NCI-H2196 treated with DMSO at 0.1 percent for 48 hours (cell line): ENCODE data around the gene KIAA0319L.
"Not testable (repeated sequence)": the region's sequence is repeated elsewhere in the genome, so short reads cannot be mapped to it uniquely, and the experiment has no call there.

Source experiments
- DNase-seq: peaks from one replicate; lab custom pipeline; 2025; ENCODE audit not compliant: unreplicated experiment; lab: John Stamatoyannopoulos, UW

The KIAA0319L gene

DNA sequence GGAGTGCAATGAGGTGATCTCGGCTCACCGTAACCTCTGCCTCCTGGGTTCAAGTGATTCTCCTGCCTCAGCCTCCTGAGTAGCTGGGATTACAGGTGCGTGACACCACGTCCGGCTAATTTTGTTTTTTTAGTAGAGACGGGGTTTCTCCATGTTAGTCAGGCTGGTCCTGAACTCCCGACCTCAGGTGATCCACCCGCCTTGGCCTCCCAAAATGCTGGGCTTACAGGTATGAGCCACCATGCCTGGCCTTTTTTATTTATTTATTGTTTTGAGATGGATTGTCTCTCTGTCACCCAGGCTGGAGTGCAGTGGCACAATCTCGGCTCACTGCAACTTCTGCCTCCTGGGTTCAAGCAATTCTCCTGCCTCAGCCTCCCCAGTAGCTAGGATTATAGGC lies 24.4 kb upstream of the KIAA0319L start:
- DNase-seq: not testable (repeated sequence)

DNA sequence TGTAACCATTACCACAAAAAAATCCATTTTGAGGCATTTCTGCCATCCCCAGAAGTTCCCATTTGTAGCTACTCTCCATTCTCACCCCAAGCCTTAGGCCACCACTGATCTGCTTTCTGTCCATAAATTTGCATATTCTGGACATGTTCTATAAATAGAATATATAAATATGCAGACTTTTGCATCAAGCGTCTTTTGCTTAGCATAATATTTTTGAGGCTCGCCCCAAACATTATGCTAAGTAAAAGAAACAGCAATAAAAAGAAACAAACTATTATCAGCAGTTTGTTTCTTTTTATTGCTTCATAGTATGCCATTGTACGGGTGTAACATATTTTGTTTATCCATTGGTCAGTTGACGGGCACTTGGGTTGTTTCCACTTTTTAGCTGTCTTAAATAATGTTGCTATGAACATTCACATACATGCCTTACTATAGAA lies 23.8 kb upstream of the KIAA0319L start:
- DNase-seq: no peak

DNA sequence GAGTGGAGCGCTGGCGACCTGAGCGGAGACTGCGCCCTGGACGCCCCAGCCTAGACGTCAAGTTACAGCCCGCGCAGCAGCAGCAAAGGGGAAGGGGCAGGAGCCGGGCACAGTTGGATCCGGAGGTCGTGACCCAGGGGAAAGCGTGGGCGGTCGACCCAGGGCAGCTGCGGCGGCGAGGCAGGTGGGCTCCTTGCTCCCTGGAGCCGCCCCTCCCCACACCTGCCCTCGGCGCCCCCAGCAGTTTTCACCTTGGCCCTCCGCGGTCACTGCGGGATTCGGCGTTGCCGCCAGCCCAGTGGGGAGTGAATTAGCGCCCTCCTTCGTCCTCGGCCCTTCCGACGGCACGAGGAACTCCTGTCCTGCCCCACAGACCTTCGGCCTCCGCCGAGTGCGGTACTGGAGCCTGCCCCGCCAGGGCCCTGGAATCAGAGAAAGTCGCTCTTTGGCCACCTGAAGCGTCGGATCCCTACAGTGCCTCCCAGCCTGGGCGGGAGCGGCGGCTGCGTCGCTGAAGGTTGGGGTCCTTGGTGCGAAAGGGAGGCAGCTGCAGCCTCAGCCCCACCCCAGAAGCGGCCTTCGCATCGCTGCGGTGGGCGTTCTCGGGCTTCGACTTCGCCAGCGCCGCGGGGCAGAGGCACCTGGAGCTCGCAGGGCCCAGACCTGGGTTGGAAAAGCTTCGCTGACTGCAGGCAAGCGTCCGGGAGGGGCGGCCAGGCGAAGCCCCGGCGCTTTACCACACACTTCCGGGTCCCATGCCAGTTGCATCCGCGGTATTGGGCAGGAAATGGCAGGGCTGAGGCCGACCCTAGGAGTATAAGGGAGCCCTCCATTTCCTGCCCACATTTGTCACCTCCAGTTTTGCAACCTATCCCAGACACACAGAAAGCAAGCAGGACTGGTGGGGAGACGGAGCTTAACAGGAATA lies 20.1 kb upstream of the KIAA0319L start:
- DNase-seq: no peak

DNA sequence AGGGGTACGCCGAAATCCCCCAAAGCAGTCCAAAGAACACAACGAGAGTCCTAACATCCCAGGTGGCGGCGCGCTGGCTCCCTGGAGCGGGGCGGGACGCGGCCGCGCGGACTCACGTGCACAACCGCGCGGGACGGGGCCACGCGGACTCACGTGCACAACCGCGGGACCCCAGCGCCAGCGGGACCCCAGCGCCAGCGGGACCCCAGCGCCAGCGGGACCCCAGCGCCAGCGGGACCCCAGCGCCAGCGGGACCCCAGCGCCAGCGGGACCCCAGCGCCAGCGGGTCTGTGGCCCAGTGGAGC lies 19.5 kb upstream of the KIAA0319L start:
- DNase-seq: not testable (repeated sequence)

DNA sequence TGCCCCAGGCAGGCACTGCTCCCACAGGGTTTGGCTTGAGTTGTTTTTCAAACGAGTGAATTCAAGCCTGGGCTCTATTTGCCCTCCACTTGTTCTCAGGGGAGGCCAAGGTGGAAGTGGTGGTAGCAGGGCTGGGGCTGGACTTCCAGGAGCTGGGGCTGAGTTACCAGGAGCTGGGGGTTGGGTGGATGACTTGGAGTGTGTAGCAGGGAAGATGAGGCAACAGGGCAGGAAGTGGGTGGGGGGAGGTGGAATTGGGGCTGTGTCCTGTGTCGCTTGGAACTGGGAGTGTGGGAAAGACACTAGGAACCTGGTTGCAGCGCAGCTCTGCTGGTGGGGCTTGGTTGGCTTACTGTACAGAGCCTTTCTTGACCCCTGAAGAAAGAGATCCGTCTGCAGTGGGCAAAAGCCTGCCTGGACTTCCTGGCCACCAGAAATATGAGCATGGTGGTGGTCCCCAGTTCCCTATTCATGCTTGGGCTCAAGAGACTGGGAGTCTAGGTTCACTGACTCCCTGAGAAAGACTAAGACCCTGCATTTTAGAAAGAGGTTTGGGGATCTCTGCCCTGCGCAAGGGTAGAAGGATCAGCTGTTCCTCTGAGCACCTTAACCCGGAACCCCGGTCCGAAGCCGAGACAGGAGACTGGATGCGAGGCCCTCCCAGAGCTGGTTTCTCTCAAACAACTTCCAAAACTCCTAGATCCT lies 19.0 kb upstream of the KIAA0319L start:
- no peak for DNase-seq

DNA sequence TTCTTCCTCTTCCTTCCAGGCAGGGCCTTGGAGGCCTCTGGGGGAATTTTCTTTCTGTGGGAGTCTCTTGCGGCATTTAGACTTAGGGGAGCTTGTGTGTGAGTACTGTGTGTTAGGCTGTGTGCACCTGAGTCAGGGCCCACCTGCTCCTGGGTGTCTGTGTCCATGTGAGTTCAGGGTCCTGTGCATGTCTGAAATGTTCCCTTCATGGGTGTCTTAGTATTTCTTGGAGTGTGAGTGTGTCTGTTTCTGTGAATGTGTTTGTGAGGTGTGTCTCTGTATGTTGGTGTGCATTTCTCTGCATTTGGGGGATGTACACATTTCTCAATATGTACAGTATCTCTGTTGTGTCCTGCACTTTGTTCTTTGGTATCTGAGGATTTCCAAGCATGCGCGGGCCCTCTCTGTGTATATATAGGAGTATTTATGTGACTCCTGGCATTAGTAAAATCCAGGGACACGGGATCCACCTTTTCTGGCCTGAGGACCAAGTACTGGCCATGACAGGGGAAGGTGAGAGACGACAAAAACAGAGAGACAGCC lies 18.3 kb upstream of the KIAA0319L start:
- no peak for DNase-seq

DNA sequence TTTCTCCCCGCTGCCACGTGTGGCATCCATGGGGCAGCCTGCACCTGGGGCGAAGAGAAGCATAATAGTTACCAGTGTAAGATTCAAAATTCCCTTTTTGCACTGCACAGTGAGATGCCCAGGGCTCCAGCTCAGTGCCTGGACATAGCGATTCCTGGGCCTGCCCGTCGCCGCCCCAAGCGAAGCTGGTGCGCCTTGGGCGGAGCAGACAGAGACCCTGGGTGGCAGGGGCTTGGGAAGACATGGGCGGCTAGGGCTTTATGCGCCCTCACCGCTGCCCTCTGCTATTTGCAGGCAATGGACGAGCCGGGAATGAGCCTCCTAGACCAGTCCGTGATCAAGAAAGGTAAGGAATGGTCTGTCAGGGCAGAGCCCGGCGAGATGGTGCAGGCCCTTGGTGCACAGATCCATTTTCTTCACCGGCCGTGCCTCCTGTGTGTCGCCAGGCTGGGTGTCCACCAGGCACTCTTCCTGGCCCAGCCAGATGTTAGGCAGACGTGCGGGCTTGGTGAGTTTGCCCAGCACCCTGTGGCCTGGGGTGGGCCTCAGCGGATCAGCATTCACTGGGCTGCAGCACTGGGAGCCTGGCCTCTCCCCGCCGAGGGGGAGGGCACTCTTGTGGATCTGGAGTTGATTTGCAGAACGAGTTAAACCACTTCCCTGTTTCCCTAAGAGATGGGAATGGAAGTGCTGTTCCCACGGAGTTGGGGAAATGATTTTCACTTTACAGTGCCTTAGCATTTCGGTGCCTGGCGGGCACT lies 17.6 kb upstream of the KIAA0319L start:
- no peak for DNase-seq

DNA sequence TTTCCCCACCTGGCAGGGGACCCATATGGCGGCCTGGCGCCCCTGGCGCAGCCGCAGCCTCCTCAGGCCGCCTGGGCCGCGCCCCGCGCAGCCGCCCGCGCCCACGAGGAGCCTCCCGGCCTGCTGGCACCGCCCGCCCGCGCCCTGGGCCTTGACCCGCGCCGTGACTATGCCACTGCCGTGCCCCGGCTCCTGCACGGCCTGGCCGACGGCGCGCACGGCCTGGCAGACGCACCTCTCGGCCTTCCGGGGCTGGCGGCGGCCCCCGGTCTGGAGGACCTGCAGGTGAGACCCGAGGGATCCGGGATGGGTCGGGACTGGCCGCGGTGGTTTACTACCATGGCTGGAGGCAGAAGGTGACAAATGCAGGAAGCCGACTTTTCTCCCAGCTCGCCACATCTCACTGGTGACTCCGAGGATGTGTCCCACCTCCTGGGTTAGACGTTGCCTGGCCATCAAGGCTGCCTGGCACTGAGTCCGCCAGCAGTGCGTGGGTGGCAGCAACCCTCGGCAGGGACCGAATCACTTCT lies 17.0 kb upstream of the KIAA0319L start:
- no peak for DNase-seq

DNA sequence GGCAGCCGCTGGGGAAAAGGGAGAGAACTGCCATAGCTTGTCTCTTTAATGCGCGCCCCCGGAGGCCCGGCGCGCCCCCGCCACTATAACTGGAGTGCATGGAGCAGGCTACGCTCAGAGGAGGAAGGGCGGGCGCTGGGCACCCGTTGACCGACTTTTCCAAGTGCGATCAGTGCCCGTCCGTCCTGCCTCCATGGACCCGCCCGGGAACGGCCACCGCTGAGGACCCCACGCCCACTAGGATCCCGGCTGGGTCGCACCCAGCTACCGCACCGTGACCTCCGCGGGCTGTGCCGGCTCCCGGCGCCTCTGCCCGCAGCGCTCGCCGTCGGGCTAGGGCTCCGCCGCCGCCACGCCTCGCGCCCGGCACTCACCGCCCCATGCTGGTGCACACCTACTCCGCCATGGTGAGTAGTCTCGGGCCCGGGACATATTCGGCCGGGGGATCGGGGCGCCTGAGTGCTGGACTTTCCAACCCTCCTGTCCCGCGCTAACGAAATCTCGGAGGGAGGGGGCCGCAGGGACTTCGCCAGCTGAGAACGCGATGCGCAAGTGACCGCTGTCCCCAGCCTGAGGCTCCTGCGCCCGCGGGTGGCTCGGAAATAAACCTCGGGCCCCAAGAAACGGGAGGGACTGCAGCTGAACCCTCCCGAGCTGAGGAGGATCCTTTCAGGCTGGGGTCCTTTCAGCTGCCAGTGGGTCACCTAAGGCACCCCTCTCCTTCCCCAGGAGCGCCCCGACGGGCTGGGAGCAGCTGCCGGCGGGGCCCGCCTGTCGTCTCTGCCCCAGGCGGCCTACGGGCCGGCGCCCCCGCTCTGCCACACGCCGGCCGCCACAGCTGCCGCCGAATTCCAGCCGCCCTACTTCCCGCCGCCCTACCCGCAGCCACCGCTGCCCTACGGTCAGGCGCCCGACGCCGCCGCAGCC lies 16.3 kb upstream of the KIAA0319L start, which contains the start of gene TFAP2E:
TFAP2E (plus strand) TSS at position 117 of the 927 bp plus-strand sequence; CDS start at position 381, 264 bp downstream.
- no peak for DNase-seq

DNA sequence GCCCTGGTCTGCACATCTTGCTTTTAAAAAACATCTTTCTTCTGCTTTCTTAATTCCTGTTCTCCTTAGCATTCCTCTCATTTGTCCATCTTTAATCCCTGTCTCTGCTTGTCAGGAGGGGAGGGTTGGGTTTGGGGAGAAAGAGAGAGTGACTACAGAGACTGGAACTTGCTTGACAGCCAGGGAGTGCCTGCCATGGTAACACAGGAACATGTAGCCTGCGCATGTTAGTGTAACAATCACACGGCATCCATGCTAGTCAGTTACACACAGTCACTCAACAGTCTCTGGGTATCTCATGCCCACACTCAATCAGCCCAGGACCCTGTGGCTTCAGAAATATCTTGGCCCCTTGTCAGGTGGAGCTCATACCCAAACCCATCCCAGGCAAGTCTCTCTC lies 15.1 kb upstream of the KIAA0319L start:
- no peak for DNase-seq

DNA sequence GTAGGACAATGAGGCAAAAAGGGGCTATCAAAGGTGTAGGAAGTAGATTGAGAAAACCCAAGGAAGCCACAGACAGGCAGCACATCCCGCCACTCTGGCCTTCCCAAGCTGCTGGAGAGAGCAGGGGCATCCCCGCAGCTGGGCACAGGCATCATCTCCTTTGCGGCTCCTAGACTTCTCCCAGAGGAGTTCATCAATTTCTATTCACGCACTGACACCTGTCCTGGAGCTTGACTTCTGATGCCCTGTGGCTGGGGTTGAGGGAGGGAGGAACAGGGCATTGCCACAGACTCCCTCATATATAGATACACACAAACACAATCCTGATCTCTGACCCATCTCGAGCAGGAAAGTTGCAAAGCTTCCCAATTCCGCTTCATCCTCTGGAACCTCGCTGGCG lies 14.1 kb upstream of the KIAA0319L start:
- DNase-seq: no peak

DNA sequence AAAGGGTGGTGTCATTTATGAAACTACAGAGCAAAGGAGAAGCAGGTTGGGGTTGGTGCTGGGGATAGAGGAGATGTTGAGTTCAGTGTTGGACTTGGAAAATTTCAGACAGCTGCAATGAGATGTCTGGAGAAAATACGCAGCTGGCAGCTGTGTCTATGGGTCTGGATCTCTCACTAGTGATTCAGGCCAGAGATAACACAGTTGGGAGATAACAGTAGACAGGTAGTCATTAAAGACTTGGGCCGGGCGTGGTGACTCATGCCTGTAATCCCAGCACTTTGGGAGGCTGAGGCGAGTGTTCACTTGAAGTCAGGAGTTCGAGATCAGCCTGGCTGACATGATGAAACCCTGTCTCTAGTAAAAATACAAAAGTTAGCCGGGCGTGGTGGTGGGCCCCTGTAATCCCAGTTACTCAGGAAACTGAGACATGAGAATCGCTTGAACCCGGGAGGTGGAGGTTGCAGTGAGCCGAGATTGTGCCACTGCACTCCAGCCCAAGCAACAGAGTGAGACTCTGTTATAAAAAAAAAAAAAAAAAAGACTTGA lies 13.5 kb upstream of the KIAA0319L start:
- no peak for DNase-seq

DNA sequence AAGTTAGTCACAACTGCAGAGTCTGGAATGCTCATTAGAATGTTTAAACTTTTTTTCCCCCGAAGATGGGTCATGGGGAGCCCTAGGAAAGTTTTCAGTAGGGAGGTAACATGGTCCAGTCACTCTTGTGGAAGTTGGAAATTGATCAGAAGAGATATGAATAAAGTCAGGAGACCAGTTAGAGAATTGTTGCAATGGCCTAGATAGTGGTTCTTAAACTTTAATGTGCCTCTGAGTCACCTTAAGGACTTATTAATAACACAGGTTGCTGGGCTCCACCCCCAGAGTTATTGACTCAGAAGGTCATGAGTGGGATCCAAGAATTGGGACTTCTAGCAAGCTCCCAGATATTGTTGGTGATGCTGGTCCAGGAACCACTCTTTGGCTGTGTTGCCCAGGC lies 12.7 kb upstream of the KIAA0319L start:
- DNase-seq: no peak

DNA sequence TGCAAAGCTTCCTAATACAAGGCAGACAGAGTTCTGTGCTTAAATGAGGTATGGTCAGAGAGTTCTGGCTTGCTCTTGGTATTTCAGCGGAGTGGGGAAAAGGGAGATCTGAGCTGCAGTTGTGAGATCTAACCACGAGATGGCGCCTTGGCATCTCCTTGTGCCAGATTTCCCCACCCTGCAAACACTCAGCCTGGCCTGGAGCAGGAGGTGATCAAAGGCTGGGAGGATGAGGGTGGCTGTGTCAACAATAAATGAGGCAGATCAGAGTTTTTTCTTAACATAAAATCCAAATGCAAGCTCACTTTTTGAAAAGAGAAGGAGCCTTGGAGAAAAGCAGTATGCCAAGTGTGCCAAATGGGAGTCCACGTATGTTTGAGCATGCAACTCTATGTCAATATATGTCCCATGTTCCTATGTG lies 11.8 kb upstream of the KIAA0319L start:
- peak; percentile 40 for DNase-seq

DNA sequence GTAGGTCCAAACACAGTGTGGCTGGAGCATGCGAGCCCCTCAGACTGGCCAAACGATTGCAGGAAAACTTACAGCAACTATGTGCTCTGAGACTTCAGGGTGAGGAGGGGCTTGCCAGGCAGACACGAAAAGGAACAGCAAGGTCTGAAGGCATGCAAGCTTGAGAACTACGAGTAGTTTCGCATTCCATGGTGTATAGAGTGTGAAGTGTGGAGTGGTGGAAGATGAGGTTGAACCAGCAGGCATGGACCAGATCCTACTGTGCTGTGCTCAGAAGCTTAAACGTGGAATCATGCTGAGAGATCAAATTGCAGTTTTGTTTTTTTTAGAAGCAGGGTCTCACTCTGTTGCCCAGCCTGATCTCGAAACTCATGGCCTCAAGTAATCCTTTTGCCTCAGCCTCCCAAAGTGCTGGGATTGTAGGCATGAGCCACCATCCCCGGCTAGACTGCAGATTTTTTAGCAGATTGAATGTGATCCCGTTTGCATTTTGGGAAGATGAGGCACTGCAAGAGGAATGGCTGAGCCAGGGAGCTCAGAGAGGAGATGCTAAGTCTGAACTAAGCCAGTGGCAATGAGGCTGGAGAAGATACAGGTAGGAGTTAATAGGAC lies 10.8 kb upstream of the KIAA0319L start:
- DNase-seq: no peak

DNA sequence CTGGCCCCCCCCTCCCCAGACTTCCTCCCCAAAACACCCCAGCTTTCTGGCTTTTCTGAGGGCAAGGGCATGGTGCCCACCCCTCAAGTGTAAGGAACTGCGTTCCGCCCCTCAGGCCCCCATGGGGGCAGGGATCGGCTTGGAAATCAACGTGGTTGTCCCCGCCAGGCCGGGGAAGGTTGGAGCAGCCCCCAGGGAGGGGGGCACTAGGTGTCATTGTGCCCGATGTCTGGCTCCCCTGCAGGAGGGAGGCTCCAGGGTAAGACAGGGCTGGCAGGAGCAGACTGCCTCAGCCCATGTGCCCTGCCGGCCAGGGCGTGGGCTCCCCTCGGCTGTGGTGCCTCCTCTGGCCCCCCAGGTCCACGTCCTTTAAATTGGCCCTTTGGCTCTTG lies 8.5 kb upstream of the KIAA0319L start:
- no peak for DNase-seq

DNA sequence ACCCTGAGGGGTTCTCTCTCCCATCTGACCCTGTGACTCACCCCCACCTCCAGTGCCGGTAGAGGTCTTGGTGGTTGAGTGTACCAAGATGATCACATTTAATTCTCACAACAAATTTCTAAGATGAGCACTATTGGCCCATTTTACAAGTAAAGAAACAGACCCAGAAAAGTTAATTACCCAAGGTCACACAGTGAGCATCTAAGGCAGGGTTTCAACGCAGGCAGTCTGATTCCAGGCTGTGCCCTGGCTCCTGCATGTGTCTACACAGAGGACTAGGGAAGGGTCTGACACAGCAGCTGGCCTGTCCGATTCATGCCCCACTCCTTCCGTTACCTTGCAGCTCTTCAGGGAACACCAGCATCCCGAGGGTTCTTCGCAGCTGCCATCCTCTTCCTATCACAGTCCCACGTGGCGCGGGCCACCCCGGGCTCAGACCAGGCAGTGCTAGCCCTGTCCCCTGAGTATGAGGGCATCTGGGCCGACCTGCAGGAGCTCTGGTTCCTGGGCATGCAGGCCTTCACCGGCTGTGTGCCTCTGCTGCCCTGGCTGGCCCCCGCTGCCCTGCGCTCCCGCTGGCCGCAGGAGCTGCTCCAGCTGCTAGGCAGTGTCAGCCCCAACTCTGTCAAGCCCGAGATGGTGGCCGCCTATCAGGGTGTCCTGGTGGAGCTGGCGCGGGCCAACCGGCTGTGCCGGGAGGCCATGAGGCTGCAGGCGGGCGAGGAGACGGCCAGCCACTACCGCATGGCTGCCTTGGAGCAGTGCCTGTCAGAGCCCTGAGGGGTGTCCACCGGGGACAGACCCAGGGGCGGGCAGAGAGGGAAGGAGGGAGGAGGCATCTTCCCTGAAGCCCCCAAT lies 7.9 kb upstream of the KIAA0319L start:
- no peak for DNase-seq
